ENCODE data around the gene SH3TC1.

Gene SH3TC1

DNA sequence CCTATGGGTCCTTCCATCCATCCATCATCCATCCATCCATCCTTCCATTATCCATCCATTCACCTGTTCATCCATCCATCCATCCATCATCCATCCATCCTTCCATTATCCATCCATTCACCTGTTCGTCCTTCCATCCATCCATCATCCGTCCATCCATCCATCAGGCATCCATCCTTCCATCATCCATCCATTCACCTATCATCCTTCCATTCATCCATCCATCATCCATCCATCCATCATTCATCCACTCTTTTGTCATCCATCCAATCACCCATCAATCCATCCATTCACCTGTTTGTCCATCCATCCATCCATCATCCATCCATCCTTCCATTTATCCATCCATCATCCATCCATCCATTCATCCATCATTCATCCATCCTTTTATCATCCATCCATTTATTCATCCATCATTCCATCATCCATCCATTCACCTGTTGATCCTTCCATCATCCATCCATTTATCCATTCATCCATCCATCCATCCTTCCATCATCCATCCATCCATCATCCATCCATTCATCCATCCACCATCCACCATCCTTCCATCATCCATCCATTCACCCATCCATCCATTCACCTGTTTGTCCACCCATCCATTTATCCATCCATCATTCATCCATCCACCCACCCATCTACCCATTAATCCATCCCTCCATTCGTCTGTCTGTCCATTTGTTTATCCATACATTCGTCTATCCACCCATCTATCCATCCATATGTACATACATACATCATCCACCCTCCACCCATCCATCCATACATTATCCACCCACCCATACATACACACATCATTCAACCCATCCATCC lies 34.8 kb downstream of the SH3TC1 start:
- DNase-seq, result no peak

DNA sequence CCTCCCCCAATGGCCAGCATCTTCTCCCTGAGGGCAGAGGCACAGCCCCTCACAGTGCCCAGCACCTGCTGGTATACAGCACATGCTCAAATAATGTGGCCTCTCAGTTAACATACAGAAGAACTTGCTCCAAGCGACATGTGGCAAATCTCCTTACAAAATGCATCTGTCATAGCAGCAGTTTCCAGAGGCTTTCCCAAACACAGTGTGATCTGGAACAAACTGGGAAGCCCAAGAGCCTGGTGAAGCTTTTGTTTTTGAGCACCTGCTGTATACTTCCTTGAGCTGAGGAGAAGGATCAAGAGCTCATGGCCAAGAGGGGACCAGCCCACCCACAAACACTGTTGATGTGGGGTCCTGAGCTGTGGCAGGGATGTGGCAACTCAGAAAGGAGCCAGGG lies 35.6 kb downstream of the SH3TC1 start:
- DNase-seq, result no peak

DNA sequence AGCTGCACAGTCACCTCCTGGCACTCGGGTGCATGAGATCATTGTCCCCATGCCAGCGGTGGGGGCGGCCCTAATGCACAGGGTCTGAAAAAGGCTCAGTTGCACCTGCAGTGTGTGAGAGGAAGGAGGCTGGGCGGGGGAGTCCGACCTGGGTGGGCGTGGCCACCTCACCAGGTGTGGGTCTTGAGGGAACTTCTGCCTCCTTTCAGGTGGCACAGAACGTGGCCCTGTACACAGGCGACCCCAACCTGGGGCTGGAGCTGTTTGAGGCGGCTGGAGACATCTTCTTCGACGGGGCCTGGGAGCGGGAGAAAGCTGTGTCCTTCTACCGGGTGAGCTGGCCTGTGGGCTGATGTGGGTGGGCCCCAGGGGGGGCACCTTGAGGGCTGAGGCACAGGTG lies 36.1 kb downstream of the SH3TC1 start:
- no peak for DNase-seq

DNA sequence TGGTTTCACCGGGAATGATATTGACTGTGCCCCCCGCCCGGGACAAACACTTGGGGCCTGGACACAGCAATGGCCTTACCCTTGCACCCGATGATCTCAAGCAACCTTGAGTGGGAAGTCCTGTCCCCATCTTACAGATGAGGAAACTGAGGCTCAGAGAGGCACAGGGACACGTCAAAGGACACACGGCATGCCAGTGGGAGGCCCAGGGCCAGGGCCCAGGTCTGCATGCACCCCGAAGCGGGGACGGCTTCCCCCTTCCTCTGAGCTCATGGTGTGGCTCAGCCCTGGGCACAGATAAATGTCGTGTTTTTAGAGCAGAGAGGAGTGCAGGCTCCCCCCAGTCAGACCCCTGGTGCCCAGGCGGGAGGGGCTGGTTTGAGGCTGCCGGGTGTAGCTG lies 36.6 kb downstream of the SH3TC1 start:
- DNase-seq, result no peak

DNA sequence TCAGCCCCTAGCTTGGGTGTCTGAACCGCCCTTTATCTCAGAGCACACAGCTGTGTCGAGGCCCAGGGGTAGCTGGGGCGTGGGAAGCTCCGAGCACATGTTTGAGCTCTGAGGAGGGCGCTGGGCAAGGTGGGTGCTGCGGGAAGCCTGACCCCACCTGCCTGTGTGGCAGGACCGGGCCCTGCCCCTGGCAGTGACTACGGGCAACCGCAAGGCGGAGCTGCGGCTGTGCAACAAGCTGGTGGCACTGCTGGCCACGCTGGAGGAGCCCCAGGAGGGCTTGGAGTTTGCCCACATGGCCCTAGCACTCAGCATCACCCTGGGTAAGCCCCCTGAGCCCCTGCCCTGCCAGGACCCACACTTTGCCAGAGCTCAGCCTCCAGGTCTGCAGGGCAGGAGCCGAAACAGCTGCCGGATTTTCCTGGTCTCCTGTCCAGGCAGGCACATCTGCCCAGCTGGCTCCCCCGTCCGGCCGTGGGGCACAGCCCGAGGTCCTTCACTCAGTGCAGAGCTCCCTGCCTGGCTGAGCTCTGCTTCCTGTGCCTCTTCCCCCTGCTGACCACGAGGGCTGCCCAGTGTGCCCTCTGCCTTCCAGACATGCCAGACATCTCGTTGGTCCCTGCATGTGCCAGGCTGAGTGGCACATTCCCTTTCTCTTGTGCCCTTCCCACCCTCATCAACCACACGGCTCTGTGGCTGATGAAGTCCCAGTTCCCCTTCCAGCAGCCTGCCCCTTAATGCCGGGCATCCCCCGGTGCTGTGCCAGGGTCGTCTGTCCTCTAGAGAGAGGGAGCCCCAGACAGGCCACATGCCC lies 37.2 kb downstream of the SH3TC1 start:
- no peak for DNase-seq

DNA sequence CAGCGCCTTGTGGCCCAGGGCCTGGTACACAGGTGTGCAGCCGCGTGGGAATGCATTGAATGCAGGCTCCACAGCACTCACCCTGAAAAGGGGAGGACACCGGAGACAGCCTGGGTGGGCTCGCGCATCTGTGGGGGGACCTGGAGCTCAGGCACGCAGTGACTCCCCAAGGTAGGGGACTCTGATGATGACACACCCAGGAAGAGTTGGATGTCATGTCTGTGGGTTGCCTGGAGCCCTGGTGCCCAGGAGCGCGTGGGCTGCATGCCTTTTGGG lies 37.8 kb downstream of the SH3TC1 start:
- DNase-seq, result no peak

DNA sequence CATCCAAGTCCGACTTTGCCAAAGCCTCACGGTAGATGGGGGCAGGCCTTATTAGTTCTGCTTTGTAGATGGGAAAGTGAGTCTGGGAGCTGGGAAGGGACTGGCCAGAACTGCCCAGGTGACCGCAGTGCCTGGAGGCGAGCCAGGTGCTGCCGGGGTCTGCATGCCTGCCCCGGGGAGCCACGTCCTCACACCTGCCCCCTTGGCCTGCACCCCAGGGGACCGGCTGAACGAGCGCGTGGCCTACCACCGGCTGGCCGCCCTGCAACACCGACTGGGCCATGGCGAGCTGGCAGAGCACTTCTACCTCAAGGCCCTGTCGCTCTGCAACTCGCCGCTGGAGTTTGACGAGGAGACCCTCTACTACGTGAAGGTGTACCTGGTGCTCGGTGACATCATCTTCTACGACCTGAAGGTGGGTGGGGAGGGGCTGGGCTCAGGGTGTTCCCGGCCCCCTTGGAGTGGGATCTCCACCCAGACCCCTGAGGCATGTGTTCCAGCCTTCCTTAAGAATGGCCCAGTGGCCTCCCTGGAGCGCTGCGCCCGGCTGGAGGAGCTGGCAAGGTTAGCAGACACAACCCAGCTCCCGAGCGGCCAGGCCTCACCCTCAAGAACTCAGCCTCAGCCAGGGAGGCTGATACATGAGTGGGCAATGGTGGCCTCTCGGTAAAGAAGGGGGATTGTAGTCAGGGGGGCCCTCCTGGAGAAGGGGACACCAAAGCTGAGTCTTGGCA lies 38.3 kb downstream of the SH3TC1 start:
- DNase-seq, result no peak

DNA sequence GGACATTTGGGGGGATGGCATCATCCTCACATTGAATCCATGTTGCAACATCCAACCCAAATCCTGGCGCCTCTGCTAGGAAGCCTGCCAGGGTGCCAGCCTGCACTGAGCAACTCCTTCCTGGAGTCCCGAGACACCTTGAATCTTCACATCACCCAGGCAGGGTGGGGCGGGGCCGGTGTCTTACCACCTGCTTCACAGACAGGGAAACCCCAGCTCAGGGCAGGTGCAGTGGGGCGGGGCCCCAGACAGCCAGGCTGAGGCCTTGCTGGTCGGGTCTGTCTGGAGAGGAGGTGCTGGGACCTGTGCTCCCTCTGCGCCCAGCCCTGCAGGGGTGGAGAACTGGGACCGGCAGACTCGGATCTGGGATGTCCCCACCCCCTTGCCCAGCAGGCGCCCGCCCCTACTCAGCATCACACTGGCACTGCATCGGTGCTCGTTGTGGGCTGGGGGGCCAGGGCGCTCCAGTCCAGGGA lies 39.0 kb downstream of the SH3TC1 start:
- DNase-seq, result no peak

DNA sequence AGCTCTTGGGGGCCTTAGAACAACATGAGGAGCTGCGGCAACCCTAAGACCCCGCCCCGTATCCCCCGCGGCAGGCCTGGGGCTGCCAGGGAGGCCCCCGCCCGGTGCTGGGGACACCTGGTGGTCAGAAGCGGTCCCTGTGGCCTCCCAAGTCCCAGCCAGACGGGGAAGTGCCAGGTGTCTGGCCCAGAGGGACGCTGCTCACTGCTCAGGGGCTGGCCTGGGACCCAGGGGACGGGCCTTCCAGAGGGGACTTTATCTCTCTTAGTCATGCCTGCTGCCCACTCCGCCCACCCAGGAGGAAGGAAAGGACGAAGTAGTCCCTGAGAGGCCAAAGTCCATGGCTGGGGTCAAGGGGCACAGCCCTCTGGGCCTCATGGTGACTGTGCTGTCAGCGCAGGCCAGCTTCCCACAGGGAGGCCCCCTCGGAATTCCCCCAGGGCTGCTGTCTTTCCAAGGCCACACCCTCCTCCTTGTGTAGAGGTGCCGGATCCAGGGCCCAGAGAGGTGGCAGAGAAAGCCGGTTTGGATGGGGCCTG lies 39.5 kb downstream of the SH3TC1 start:
- DNase-seq, result peak in 1 of 2 experiments; percentile 26

DNA sequence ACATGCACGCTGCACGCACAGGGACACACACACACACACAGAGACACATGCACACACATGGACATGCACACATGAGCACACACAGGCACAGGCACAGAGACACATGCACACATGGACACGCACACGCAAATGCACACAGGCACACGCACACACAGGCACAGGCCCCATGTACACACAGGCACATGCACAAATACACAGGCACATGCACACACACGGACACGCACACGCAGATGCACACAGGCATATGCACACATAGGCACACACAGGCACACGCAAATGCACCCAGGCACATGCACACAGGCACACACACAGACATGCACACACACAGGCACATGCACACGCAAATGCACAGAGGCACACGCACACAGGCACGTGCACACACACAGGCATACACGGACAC lies 40.1 kb downstream of the SH3TC1 start:
- no peak for DNase-seq

DNA sequence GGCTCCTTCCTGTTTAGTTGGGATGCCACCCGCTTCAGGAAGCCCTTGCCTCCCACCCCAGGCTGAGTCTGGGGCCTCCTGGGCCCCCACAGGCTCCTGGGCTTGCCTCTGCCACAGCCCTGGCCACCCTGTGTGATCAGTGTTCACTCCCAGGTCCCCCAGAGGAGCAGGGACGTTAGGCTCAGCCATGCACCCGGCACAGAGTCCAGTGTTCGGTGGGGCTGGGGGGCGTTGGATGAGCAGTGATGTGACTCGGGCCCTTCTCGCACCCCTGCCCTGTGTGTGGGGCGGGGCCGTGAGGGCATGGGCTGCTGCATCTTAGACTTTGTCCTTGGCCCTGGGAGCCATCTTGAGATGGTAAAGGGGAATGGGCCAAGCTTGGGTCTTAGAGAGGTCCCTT lies 40.6 kb downstream of the SH3TC1 start:
- DNase-seq, result no peak

DNA sequence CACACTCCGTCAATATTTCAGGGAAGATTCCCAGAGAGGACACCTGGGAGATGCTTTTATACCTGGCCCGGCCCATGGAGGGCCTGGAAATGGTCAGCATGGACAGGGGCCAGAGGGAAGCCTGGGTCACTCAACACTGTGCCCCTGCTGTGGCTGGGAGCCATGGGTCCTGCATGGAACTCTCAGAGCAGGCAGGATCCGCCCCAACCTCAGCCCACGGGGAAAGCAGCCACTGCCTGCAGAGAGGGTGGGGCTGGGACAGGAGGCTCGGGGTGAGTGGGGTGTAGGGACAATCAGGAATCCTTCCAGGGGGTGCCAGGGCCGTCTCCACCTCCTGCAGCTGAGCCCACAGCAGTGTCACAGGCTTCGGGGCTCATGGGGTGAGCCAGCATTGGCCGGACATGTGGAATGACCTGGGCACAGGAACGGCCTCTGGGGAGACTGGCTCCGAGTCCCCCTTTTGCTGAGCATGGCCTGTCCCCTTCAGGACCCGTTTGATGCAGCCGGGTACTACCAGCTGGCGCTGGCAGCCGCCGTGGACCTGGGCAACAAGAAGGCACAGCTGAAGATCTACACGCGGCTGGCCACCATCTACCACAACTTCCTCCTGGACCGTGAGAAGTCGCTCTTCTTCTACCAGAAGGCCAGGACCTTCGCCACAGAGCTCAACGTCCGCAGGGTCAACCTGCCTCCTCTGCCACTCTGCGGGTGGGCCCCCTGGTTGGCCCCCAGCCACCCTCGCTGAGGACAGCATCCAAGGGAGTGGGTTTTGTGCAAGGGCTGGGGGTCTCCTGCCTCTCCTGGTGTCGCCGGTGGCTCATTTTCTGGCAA lies 41.3 kb downstream of the SH3TC1 start:
- DNase-seq, result no peak

DNA sequence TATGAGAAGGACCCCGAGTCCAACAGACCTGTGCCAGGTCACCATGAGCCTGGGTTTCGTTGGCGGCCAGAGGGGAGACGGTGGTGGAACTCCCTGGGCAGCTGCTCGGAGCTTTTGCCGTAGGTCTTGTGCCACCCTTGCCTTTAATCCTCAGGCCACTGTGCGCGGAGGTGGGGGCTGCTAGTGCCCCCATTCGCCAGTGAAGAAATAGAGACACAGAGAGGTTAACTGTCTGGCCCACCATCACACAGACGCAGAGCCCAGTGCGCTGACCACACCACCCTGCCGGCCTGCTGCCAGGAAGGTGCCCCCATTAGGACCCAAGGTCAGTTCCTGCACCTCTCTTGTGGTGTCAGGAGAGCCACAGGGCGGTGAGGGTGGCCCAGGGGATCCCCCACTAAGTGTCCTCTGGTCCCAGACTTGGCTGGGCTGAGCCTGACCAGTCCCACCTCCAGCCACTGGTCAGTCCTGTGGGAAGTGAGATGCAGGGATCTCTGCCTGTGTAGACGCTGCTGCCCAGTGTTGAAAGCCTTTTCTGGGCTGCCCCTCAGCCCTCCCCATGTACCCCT lies 42.2 kb downstream of the SH3TC1 start:
- no peak for DNase-seq

DNA sequence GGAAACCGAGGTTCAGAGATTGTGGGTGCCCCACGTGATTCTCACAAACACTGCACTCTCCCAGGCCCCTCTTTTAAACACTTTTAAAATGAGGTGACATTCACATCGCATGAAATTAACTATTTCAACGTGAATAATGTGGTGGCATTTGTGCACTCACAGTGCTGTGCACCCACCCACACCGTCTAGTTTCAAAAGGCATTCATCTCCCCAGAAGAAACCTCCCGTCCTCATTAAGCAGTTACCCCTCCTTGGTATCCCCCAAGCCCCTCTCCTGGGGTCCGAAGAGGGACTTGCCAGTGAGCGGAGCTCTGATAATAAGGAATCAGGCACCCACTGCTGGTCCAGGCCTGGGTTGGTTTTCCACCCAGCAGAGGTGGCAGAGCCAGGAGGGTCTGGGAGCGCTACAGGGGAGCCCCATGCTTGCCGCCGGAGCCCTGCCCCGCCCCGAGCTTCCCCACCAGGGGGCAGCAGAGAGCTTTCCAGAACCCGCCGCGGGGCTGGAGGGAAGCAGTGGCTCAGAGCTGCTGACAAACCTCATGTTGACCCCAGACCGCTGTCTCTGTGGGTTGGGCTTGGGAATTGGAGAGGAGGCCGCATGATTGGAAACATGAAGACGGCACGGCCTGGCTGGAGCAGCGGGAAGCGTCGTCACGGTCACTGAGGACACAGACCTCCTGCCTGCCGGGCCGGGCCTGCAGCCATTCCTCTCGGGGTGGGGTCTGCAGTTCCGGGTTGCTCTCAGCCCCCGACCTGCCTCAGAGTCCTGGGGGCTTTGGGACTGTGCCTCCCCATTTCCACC lies 43.0 kb downstream of the SH3TC1 start:
- peak; percentile 28 to 73 for DNase-seq

DNA sequence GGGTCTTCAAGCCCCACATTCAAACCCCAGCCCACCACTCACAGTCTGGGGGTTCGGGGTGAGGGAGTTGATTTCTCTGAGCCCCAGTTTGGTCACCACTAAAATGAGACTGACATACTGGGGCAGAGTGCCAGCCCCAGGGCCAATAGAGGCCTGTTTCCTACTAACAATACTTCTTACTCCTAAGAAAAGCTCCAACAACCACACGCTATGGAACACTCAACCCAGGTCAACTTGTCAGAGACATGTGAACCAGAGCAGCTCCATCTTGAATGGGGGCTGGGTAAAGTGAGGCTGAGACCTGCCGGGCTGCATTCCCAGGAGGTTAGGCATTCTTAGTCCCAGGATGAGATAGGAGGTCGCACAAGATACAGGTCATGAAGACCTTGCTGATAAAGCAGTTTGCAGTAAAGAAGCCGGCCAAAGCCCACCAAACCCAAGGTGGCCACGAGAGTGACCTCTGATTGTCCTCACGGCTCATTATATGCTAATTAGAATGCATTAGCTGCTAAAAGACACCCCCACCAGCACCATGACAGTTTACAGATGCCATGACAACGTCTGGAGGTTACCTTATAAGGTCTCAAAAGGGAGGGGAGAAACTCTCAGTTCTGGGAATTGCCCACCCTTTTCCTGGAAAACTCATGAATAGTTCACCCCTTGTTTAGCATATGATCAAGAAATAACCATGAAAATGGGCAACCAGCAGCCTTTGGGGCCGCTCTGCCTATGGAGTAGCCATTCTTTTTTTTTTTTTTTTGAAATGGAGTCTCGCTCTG lies 43.9 kb downstream of the SH3TC1 start:
- DNase-seq, result no peak

DNA sequence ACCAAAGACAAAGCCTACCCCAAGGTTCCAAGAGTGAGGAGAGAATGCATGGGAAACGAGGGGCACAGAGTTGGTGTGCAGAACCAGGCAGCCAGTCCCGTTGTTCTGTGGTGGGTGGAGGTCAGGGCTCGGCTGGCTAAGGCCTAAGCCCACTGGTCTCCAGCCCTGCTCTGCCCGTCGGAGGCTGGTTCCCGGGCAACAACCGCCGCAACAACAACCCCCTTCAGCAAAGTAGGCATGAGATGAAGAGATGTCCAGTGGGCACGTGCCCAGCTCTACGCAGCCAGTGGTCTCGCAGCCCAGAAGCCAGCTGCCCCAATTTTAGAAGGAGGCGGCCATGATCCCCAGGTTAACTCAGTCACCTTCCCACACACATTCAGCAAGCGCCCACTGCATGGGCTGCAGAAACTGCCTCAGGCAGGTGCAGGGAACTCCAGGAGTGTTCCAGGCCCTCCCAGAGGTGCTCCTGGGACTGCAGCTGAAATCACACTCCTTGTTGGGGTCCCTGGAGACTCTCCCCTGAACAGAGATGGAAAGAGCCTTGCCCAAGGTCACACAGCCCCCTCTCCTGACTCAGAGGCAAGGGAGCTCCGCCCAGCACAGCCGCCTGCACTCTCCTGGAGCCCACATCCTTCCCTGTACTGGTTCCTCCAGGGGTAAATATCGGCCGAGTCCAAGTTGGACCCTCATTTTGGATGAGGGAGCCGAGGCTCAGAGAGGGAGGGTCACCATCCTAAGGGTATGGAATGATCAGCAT lies 45.1 kb downstream of the SH3TC1 start:
- no peak for DNase-seq

DNA sequence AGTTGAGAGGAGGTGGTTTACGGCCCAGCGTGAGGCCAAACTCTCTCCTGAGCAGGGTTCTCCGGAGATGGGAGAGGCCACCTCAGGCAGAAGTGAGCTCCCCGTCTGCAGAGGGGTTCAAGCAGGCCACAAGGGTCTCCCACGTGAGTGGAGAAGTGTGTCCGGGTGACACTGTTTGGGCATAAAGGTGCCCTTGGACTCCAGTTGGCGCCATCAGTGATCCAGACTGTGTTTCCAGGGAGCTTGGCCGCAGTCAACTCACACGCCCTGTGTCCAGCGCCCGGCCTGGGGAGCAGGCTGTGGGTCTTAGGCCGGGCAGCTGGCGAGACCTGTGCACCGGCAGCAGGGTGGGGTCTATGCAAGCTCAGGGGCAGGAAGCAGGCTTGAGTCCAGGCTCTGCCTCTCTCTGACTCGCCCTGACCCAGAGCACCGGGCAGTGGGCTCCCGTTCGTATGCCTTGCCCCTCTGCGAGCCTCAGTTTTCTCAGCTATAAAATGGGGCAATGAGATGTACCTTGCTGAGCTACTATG lies 45.9 kb downstream of the SH3TC1 start:
- DNase-seq, result no peak

DNA sequence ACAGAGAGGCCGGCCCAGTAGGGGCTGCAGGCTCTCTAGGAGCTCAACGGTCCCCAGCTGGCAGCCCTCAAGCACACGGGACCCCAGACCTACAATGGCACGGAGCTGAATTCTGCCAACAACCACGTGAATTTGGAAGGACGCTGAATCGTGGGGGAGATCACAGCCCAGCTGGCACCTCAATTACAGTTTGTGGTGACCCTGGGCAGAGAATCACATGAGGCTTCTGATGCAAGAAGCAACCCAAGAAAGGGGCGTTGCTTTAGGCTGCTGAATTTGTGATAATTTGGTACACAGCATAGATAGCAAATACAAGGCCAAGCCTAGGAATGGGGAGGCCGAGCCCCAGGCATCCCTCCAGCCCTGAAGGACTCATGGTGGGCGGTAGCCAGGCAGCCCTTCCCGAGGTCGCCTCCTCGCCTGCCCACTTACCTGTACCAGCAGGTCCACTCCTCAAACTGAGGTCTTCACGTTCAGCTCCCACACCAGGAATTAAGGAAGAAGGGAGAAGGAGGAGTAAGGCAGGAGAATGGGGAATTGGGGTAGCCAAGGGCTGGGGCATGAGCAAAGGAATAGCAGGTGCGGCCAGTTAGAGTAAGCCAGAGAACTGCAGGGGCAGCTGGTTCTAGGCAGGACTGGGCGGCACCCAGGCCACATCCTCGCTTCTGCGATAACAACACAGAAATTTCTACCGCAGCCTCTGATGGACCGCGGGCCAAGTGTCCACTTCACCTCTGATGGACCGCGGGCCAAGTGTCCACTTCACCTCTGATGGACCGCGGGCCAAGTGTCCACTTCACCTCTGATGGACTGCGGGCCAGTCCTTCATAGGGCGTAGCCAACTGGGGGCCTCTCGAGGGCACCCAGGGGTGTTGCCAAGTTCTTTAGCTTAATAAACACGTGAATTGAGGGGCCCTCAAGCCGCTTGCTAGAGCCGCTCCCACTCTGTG lies 47.1 kb downstream of the SH3TC1 start:
- DNase-seq, result no peak

Data from NCI-H1930 (cell line).